Measurements from ENCODE around the gene CHD5. TPM values are rescaled to one million over a fixed set of nuclear protein-coding genes. Genes with fewer than 3 reads are reported as not detected.
"Not testable (repeated sequence)": the region's sequence is repeated elsewhere in the genome, so short reads cannot be mapped to it uniquely, and the experiment has no call there.

CHD5 gene
- total RNA-seq, 4 donors from 2014 or later: 0.30 TPM; not detected in 3

DNA sequence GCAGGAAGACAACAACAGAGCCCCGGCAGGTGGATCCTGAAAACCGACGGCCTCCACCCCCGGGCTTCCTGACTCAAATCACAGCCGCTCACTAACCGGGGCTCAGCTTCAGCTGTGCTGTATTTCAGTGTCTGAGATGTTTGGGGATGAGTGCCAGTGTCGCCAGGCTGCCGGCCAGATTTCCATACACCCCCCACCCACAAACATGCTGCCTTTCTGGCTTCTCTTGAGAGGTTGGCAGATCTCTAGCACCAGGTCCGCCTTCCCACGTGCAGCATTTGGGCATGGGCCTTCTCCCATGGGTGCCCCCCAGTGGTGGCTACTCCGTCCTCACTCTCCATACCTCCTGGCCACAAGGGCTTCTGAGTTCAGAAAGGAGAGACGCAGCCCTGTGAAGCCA is 99.7 kb downstream of the CHD5 start:
- no peaks in the 10 kb centered on the region for H3K27me3 ChIP-seq

DNA sequence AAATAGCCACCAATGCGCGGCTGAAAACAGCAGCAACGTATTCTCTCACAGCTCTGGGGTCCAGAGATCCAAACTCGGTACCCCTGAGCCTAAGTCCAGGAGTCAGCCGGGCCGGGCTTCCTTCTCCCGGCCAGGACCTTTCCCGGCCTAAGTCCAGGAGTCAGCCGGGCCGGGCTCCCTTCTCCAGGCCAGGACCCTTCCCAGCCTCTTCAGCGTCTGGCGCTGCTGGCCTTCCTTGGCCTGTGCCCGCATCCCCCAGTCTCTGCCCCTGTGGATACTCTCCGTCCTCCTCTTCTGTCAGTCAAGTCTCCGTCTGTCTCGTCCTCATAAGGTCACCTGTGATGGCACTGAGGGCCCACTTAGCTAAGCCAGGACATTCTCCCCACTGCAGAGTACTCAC is 102.2 kb downstream of the CHD5 start:
- DNase-seq (ENCODE audit: low spot score in 2 of 2): no peak
- WGBS, 2 donors: 94% methylated on average over 16 of the region's 16 CpGs
- Histone ChIP-seq H3K27me3 (no peaks in the 10 kb centered on the region), H3K36me3 (peaks cover 0 to 4% (median 0%) of the 10 kb centered on the region in 3 donors), H3K9me3 (no peaks in the 10 kb centered on the region), H3K4me1 (peaks cover 0 to 10% (median 5%) of the 10 kb centered on the region in 4 donors), H3K4me3 (no peak overlapping the region), H3K27ac (no peak overlapping the region)
- TF ChIP-seq POLR2A (IDR thresholded peaks at IDR 0.05) (no peak), CTCF (IDR thresholded peaks at IDR 0.05) (no peak), EP300 (IDR thresholded peaks at IDR 0.05) (no peak)

More for the DNA sequence above, 99.7 kb downstream of the CHD5 start:
- no peak for DNase-seq (ENCODE audit: low spot score in 2 of 2)
- TF ChIP-seq CTCF (IDR thresholded peaks at IDR 0.05) (no peak), EP300 (IDR thresholded peaks at IDR 0.05) (no peak)
- WGBS, 2 donors: 46 to 65% methylated on average over 10 to 12 of the region's 12 CpGs
- Histone ChIP-seq H3K4me1 (peaks cover 0 to 23% (median 13%) of the 10 kb centered on the region in 4 donors), H3K36me3 (peaks cover 0 to 4% (median 0%) of the 10 kb centered on the region in 3 donors), H3K4me3 (no peak overlapping the region), H3K27ac (no peak overlapping the region), H3K9me3 (no peaks in the 10 kb centered on the region)

GRCh38 chr1:6077506-6077905 is 102.6 kb downstream of the CHD5 start:
- no peak overlapping the region for H3K27ac ChIP-seq
- H3K4me3 ChIP-seq: no peak overlapping the region
- no peak for DNase-seq (ENCODE audit: low spot score in 2 of 2)
- TF ChIP-seq POLR2A (IDR thresholded peaks at IDR 0.05): no peak
- no peak for TF ChIP-seq EP300 (IDR thresholded peaks at IDR 0.05)
- no peak for TF ChIP-seq CTCF (IDR thresholded peaks at IDR 0.05)
- 75 to 80% methylated on average over 12 to 14 of the region's 19 CpGs for WGBS, 2 donors
- no peaks in the 10 kb centered on the region for H3K27me3 ChIP-seq
- H3K4me1 ChIP-seq: peaks cover 0 to 6% (median under 1%) of the 10 kb centered on the region in 4 donors
- peaks cover 0 to 4% (median 0%) of the 10 kb centered on the region in 3 donors for H3K36me3 ChIP-seq
- H3K9me3 ChIP-seq: no peaks in the 10 kb centered on the region

DNA sequence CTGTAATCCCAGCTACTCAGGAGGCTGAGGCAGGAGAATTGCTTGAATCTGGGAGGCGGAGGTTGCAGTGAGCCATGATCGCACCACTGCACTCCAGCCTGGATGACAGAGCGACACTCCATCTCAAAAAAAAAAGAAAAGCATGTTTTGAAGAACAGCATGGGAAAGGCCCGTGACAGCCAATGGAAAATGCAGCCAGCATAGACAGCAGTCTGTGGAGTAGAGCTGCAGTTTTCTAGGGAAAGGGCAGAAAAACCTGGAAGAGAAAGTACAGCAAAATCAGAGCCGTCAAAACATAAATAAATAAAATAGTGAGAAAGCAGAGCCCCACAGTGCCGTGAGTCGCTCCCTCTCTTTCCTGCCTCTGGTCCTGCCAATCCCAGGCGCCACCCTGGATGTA is 103.1 kb downstream of the CHD5 start:
- H3K4me1 ChIP-seq; H3K27ac ChIP-seq; H3K4me3 ChIP-seq; DNase-seq (ENCODE audit: low spot score in 2 of 2); H3K27me3 ChIP-seq; H3K36me3 ChIP-seq; H3K9me3 ChIP-seq: not testable (repeated sequence)
- WGBS, 2 donors: 85 to 92% methylated on average over 8 of the region's 8 CpGs

DNA sequence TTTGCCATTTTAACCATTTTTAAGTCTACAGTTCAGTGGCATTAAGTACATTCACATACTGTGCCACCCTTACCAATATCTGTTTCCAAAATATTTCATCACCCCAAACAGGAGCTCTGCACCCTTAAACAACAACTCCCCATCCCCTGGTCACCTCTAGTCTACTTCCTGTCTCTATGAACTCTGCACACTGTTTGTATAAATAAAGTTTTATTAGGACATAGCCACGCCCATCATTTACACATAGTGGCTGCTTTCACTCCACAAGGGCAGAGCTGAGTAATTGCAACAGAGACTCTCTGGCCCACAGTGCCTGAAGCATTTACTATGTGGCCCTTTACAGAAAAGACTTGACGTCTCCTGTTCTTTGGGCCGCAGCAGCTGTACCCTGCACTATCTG is 104.4 kb downstream of the CHD5 start:
- 91 to 99% methylated on average over 3 of the region's 3 CpGs for WGBS, 2 donors
- H3K9me3 ChIP-seq: no peaks in the 10 kb centered on the region
- no peaks in the 10 kb centered on the region for H3K4me1 ChIP-seq
- no peaks in the 10 kb centered on the region for H3K27me3 ChIP-seq
- peaks cover 0 to 4% (median 0%) of the 10 kb centered on the region in 3 donors for H3K36me3 ChIP-seq
- DNase-seq (ENCODE audit: low spot score in 2 of 2): no peak
- H3K4me3 ChIP-seq: no peak overlapping the region
- no peak for TF ChIP-seq EP300 (IDR thresholded peaks at IDR 0.05)
- no peak overlapping the region for H3K27ac ChIP-seq

GRCh38 chr1:6074192-6074901 is 105.8 kb downstream of the CHD5 start:
- DNase-seq (ENCODE audit: low spot score in 2 of 2): no peak
- TF ChIP-seq CTCF (IDR thresholded peaks at IDR 0.05): no peak
- no peak for TF ChIP-seq EP300 (IDR thresholded peaks at IDR 0.05)
- no peak for TF ChIP-seq POLR2A (IDR thresholded peaks at IDR 0.05)
- Histone ChIP-seq H3K36me3 (peaks cover 0 to 4% (median 0%) of the 10 kb centered on the region in 3 donors), H3K4me3 (no peak overlapping the region), H3K27ac (no peak overlapping the region), H3K27me3 (no peaks in the 10 kb centered on the region), H3K9me3 (no peaks in the 10 kb centered on the region), H3K4me1 (no peaks in the 10 kb centered on the region)
- 94 to 95% methylated on average over 21 of the region's 21 CpGs for WGBS, 2 donors

All from tibial nerve (tissue), 4 donors.